ENCODE measurements around the gene EPB41L3. TPM values are rescaled to one million over a fixed set of nuclear protein-coding genes. Genes with fewer than 3 reads are reported as not detected.

Gene EPB41L3
- 20.2 and 29.3 TPM in 2 replicates for total RNA-seq

GRCh38 chr18:5543773-5544389 is at the start of gene EPB41L3:
Gene EPB41L3 (minus strand): TSS chr18:5543997. CDS start chr18:5489183, 54,814 bp downstream.

Other genes starting within 250 kb of the EPB41L3 start
- gene ZBTB14, start 248.3 kb downstream of the EPB41L3 start, total RNA-seq = 4.6 and 8.7 TPM in 2 replicates